Gastrocnemius medialis (tissue), 4 donors: Measurements from ENCODE around the gene HCAR3. TPM values are rescaled to one million over a fixed set of nuclear protein-coding genes. Genes with fewer than 3 reads are reported as not detected.
"Not testable (repeated sequence)": the region's sequence is repeated elsewhere in the genome, so short reads cannot be mapped to it uniquely, and the experiment has no call there.

Experiments used
- ATAC-seq, 2 donors: fragments of 150-250 bp; one replicate each; pipeline ENCODE4 v1.9.1; 2016
- DNase-seq, 2 donors: peaks; one replicate each; pipeline ENCODE4 v3.0.0-alpha.2; 2019
- H3K27ac ChIP-seq, 4 donors: fragments of 200-600 bp; sonication (generic); 1 replicate in 1 of 4; 2 replicates in 3 of 4; pipeline ENCODE4 v1.5.1; 2016 to 2018; ENCODE audit warnings: mild to moderate bottlenecking in 2 of 4, moderate library complexity in 1 of 4
- H3K27me3 ChIP-seq, 3 donors: fragments of 200-600 bp; sonication (generic) in 2 of 3; 1 replicate in 1 of 3; 2 replicates in 2 of 3; pipeline versions ENCODE4 v1.5.1 to v1.6.0; 2016 to 2019; ENCODE audit warnings: mild to moderate bottlenecking in 1 of 3, moderate library complexity in 1 of 3
- H3K36me3 ChIP-seq, 2 donors: fragments of 200-600 bp; sonication (generic) in 1 of 2; one replicate each; pipeline ENCODE4 v1.5.1; 2017 to 2018
- H3K4me1 ChIP-seq, 2 donors: fragments of 200-600 bp; sonication (generic) in 1 of 2; one replicate each; pipeline ENCODE4 v1.5.1; 2016 to 2017; ENCODE audit warnings: mild to moderate bottlenecking in 2 of 2
- H3K4me3 ChIP-seq, 4 donors: fragments of 200-600 bp; sonication (generic) in 3 of 4; 1 replicate in 1 of 4; 2 replicates in 3 of 4; pipeline ENCODE4 v1.5.1; 2016 to 2019; ENCODE audit warnings: mild to moderate bottlenecking in 2 of 4
- H3K9me3 ChIP-seq, 3 donors: fragments of 200-600 bp; sonication (generic) in 2 of 3; 1 replicate in 1 of 3; 2 replicates in 2 of 3; pipeline ENCODE4 v1.5.1; 2016 to 2019
- CTCF ChIP-seq, 5 experiments: fragments of 450-650 bp in 3 of 5; fragments of 200-600 bp in 2 of 5; sonication (generic) in 2 of 5; IDR thresholded peaks in 4 of 5; conservative IDR thresholded peaks in 1 of 5; 1 replicate in 4 of 5; 2 replicates in 1 of 5; pipeline ENCODE4 v1.5.1; 2016 to 2019; ENCODE audit warnings: antibody characterized with exemption in 5 of 5, mild to moderate bottlenecking in 3 of 5, moderate library complexity in 3 of 5
- POLR2A ChIP-seq, 2 donors: fragments of 450-650 bp; IDR thresholded peaks; one replicate each; pipeline ENCODE4 v1.6.1; 2017; ENCODE audit warnings: antibody characterized with exemption in 2 of 2, mild to moderate bottlenecking in 2 of 2, moderate library complexity in 2 of 2
- in situ Hi-C, 4 donors: fragments of 200-750 bp; cut with MboI; loops; one replicate each; pipeline versions ENCODE4 v1.15.0 to v1.8.0; 2017; ENCODE audit warnings: low sequenced_read_pairs in 4 of 4
- intact Hi-C: fragments of 100-400 bp; cut with DNase I; formaldehyde crosslinking; loops from one replicate; pipeline ENCODE4 v1.15.1; 2023; ENCODE audit warnings: low total_unique reads
- total RNA-seq, 4 donors: library from RNA; depleted of rRNA; stranded (reverse); fragments of >200 nt; gene quantifications; one replicate each; pipeline versions ENCODE4 v1.1.0 to v1.2.3, GENCODE V29; 2016

HCAR3 gene
- total RNA-seq, 4 donors from 2014 or later, result not detected

- H3K9me3 ChIP-seq, in situ Hi-C loops, ATAC-seq, intact Hi-C loops, DNase-seq, H3K27me3 ChIP-seq, H3K4me3 ChIP-seq, H3K4me1 ChIP-seq, H3K27ac ChIP-seq, H3K36me3 ChIP-seq: not testable (repeated sequence)
Measured at GRCh38 chr12:122700038-122700710, 16.4 kb downstream of the HCAR3 start.

- intact Hi-C loops, H3K4me3 ChIP-seq, H3K27ac ChIP-seq, ATAC-seq, H3K36me3 ChIP-seq, H3K9me3 ChIP-seq, H3K4me1 ChIP-seq, DNase-seq, in situ Hi-C loops, H3K27me3 ChIP-seq: not testable (repeated sequence)
Measured at GRCh38 chr12:122696922-122697321, 19.7 kb downstream of the HCAR3 start.

- H3K9me3 ChIP-seq, result no peaks in the 10 kb centered on the region
- no peak for ATAC-seq
- H3K36me3 ChIP-seq, result no peaks in the 10 kb centered on the region
- H3K27ac ChIP-seq, result no peak overlapping the region
- TF ChIP-seq CTCF (IDR thresholded peaks at IDR 0.05 in 4 of 5, conservative IDR thresholded peaks at IDR 0.05 in 1 of 5) (no peak), POLR2A (IDR thresholded peaks at IDR 0.05) (no peak)
- no peaks in the 10 kb centered on the region for H3K27me3 ChIP-seq
- H3K4me1 ChIP-seq, result no peaks in the 10 kb centered on the region
- intact Hi-C loops (no loop called here), in situ Hi-C loops (no loop called here)
- DNase-seq, result no peak
- H3K4me3 ChIP-seq, result no peak overlapping the region
Measured at GRCh38 chr12:122691566-122691965, 25.0 kb downstream of the HCAR3 start.

- in situ Hi-C loops, result no loop called here
- H3K4me1 ChIP-seq, result no peaks in the 10 kb centered on the region
- H3K36me3 ChIP-seq, result no peaks in the 10 kb centered on the region
- ATAC-seq (no peak), DNase-seq (no peak)
- TF ChIP-seq POLR2A (IDR thresholded peaks at IDR 0.05) (no peak), CTCF (IDR thresholded peaks at IDR 0.05 in 4 of 5, conservative IDR thresholded peaks at IDR 0.05 in 1 of 5) (no peak)
- no peak overlapping the region for H3K27ac ChIP-seq
- no peak overlapping the region for H3K4me3 ChIP-seq
- H3K9me3 ChIP-seq, result no peaks in the 10 kb centered on the region
- intact Hi-C loops, result no loop called here
- no peaks in the 10 kb centered on the region for H3K27me3 ChIP-seq
Measured at GRCh38 chr12:122688291-122688690, 28.3 kb downstream of the HCAR3 start.

GRCh38 chr12:122687086-122687485 is 29.5 kb downstream of the HCAR3 start:
- ATAC-seq, result no peak
- Histone ChIP-seq H3K27ac (no peak overlapping the region), H3K4me3 (no peak overlapping the region), H3K27me3 (no peaks in the 10 kb centered on the region), H3K4me1 (no peaks in the 10 kb centered on the region), H3K9me3 (no peaks in the 10 kb centered on the region), H3K36me3 (no peaks in the 10 kb centered on the region)
- intact Hi-C loops (no loop called here), in situ Hi-C loops (no loop called here)
- TF ChIP-seq CTCF (IDR thresholded peaks at IDR 0.05 in 4 of 5, conservative IDR thresholded peaks at IDR 0.05 in 1 of 5) (no peak), POLR2A (IDR thresholded peaks at IDR 0.05) (no peak)
- no peak for DNase-seq

- Histone ChIP-seq H3K27ac (no peak overlapping the region), H3K4me3 (no peak overlapping the region), H3K27me3 (no peaks in the 10 kb centered on the region), H3K4me1 (no peaks in the 10 kb centered on the region), H3K9me3 (no peaks in the 10 kb centered on the region), H3K36me3 (no peaks in the 10 kb centered on the region)
- ATAC-seq (no peak), DNase-seq (no peak)
- in situ Hi-C loops, result no loop called here
- TF ChIP-seq CTCF (IDR thresholded peaks at IDR 0.05 in 4 of 5, conservative IDR thresholded peaks at IDR 0.05 in 1 of 5) (no peak), POLR2A (IDR thresholded peaks at IDR 0.05) (no peak)
- intact Hi-C loops, result no loop called here
Measured at GRCh38 chr12:122686538-122686937, 30.1 kb downstream of the HCAR3 start.
